Activated CD8-positive, alpha-beta memory T cell treated with anti-CD3 and anti-CD28 coated beads, Interleukin-2, amount 50 U/mL, for 48 hours (primary cell): ENCODE results near the gene NAB2.
"Not testable (repeated sequence)": the region's sequence is repeated elsewhere in the genome, so short reads cannot be mapped to it uniquely, and the experiment has no call there.

ENCODE experiments used
- DNase-seq: peaks from one replicate; pipeline ENCODE4 v3.0.0-alpha.2; 2020

NAB2 gene

DNA sequence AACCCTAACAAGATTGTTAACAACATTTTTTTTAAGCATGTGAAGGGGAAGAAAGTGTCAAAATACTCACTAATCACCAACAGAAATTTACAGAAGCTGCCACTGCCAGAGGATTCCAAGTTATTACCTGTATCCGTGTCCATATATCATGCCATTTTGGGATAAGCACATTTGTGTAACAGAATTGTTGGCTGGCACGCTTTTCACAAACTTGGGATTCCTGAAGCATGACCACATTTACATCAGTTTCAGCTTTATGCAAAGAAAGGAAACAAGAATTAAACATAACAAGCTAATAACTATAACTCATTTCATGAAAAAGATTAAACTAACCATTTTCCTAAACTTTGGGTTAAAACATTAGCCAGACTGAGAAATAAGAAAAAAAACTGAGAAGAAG lies 16.3 kb upstream of the NAB2 start:
- no peak for DNase-seq

- not testable (repeated sequence) for DNase-seq
Measured at GRCh38 chr12:57073566-57074450, 15.1 kb upstream of the NAB2 start.

DNA sequence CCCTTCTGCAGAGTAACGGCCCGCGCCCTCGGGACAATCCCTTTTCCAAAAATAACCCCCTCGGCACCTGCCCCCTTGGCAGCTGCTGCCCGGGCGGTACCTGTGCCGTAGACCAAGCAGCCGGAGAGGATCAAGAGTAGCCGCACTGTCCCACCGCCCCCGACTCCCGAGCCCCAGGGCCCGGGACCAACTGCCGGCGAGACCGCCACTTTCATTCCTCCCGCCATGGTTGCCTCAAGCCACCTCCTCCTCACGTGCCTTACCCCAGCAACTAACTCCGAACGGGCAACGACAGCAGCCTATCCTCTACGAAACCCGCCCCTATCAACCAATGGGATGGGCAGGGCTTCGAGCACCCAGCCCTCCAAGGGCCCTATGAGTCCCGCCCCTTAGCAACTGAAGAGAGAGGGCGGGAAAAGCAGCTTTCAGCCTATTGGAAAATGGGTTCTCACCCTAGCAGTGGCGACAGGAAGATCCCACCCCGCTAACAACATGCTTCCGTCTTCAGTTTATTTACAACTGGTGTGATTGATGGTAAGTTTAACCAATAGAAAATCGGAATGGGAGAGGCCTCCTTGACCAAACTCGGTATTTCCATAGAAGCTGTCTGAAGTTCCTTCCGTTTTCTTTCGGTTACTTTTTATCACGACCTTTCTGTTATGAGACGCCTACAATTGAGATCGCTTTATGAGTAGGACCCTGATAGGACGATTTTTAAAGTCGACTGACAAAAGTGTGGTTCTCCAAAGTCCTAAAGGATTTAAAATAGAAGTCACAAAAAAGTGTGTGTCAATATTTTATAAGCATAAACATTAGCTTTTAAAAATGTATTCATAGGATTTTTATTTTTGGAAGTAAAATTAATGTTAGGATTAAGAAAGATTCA lies 10.2 kb upstream of the NAB2 start, which contains the start of gene NEMP1:
Gene NEMP1 (minus strand): TSS at position 273 of the 886 bp plus-strand sequence. CDS start 46 bp downstream, at position 227.
- peak; percentile 91 for DNase-seq

- no peak for DNase-seq
Measured at GRCh38 chr12:57079821-57080220, 9.1 kb upstream of the NAB2 start.

GRCh38 chr12:57080855-57081254 lies 8.1 kb upstream of the NAB2 start:
- no peak for DNase-seq

DNA sequence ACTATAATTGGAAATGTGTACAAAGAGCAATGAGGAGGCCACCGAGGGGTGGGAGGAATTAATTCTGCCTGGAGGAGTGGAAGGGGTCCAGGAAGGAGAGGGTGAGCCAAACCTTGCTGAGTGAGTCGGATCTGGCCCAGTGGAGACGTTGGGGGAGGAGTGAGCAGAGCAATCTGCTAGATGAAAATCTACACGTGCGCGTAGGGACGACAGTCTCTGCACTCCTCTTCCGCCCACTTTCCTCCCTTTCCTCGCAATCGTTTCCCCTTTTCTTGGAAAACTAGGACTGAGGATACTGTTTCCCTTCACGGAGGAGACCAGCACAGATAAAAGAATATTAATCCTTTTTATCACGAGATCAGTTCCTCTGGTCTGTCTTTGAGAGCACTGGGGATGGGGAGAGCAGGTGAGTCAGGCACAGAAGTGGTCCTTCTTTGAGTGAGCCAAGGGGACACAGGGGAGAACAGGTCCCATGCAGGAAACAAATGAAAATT lies 2.9 kb upstream of the NAB2 start:
- DNase-seq, result no peak

- peak; percentile 76 for DNase-seq
Measured at GRCh38 chr12:57086493-57087009, 2.4 kb upstream of the NAB2 start.

DNA sequence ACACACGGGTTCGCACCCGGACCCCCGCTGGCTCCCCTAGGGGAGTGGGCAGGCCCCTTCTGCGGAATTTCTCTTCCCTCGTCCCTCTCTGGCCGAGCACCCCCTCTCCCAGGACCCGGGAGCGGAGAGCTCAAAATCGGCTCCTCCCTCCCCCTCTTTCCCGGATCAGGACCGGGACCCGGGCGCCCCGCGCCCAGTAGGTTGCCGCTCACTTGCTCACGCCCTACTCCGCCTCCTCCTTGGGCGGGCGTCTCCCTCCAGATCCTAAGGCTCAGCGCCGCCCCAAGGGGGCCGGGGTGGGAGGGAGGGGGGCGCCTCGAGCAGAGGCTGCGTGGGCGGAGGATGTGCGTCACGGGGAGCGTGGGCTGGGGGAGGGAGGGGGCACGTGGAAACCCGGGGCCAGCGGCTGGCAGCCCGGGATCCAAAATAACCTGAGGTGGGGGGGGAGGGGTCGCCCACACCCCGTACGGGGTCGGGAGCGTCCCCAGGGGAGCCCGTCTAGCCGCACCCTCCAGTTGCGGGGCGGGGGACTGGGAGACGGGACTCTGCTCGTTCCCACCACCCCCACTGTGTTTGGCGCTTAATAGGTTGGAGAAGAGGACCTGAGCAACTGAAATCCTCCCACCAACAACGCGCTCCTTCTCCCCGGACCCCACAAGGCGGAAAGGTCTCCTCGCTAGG lies 1.8 kb upstream of the NAB2 start:
- DNase-seq, result peak; percentile 97

DNA sequence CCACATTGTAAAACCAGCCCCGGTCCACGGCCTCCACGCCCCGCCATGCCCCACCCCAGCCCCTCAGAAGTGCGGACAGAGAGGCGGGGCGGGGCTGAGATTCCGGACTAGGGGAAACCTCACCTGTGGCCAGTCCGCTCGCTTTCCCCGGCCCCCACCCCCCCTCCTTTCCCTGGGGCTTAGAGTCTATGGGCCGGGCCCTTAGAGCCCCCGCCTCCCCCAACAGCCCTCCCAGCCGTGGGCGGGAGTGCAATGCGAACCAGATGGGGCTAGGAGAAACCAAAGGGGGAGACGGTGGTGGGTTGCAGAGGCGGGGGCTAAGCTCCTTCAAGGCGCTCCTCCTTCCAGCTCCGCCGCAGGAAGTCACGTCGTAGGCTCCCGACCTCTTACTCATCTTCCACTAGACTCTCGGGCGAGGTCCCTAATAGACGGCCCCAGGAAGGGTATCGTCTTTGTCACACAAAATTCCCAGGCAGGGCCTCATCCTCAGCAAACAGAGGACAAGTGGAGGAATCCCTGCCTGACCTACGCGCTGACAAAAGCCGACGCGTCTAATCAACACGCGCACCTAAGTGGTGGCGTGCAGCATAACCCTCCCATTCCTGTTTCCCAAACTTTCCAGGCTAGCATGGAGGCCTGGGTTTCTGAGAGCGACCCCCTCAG lies 1.1 kb upstream of the NAB2 start:
- DNase-seq, result peak; percentile 88

- peak; percentile 74 for DNase-seq
Measured at GRCh38 chr12:57089271-57090245, 644 bp downstream of the NAB2 start.

DNA sequence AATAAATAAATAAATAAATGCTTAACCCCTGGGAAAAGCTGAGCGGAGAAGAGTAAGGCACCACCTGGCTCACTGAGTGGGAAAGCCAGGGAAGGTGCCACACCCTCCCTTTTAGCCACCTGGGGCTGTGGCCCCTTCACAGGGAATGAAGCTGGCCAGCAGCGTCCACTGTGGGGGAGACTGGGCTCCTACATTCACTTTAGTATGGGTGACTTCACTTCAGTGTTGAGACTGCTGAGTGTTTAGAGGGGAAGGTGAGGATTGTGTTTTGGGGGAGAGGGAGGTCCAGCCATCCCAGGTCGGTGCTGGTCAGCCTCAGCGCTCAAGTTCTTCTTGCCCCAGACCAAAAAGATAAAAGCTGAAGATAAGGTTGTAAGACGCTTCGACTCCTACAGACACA lies 1.6 kb downstream of the NAB2 start:
- DNase-seq, result no peak

DNA sequence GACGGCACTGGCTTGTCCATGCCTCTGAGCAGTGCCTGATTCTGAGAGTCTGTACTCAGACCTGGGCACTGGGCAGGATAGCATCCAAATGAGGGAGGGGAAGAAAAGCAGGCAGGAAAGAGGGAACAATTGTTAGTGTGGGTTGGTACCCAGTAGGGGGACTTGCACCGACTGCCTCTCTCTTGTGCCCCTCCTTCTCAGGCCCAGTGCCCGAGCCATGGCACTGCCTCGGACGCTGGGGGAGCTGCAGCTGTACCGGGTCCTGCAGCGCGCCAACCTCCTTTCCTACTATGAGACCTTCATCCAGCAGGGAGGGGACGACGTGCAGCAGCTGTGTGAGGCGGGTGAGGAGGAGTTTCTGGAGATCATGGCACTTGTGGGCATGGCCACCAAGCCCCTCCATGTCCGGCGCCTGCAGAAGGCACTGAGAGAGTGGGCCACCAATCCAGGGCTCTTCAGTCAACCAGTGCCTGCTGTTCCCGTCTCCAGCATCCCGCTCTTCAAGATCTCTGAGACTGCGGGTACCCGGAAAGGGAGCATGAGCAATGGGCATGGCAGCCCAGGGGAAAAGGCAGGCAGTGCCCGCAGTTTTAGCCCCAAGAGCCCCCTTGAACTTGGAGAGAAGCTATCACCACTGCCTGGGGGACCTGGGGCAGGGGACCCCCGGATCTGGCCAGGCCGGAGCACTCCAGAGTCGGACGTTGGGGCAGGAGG lies 2.2 kb downstream of the NAB2 start:
- DNase-seq, result peak; percentile 59

DNA sequence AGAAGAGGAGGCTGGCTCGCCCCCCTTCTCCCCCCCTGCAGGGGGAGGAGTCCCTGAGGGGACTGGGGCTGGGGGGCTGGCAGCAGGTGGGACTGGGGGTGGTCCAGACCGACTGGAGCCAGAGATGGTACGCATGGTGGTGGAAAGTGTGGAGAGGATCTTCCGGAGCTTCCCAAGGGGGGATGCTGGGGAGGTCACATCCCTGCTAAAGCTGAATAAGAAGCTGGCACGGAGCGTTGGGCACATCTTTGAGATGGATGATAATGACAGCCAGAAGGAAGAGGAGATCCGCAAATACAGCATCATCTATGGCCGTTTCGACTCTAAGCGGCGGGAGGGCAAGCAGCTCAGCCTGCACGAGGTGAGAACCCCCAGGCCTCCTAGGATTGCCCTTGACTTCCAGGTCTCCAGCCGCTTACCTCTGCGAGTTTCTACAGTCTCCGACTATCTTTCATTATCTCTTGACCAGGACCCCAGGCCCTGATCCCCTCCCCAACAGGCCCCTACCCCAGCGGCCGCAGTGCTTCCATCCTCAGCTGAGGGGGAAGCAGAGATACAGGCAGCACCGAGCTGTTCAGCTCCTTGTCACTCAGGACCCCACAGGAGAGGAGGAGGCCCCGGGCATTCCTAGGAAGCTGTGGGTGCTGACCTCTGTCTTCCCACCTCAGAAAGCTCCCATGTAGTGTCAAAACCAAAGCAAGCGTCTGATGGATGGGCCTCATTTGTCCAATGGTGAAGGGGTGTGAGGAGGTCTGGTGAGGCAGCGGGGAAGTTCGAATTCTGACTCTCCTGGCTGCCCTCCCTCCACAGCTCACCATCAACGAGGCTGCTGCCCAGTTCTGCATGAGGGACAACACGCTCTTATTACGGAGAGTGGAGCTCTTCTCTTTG lies 3.0 kb downstream of the NAB2 start:
- peak; percentile 59 for DNase-seq

DNA sequence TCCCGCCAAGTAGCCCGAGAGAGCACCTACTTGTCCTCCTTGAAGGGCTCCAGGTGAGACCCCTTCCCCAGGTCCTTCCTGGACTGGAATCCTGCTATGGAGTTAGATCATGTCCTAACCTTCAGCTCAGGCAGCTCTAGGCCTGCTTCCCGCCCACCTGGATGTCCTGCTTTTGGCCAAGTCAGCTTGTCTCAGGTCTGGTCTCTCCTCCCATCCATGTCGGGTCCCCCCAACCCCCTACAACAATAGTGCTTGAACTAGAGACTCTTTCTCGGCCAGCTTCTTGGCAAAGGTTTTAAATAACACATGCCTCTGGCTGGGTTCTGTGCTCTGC lies 3.6 kb downstream of the NAB2 start:
- DNase-seq, result no peak

DNA sequence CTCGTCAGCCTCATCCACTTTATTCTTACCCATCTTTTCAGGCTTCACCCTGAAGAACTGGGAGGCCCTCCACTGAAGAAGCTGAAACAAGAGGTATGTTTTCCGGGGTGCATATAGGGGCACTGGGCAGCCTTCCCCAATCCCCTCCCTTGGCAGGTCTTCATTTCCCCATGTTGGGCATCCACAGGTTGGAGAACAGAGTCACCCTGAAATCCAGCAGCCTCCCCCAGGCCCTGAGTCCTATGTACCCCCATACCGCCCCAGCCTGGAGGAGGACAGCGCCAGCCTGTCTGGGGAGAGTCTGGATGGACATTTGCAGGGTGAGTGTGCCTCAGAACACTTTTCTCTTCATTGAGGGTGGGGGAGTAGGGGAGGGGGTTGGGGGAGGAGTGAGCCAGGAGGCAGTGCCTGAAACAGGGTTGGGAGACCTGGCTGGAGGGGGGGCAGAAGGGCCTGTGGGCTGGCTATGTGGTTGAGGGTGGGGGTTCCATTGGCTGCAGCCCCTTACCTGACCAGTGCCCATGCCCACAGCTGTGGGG lies 4.0 kb downstream of the NAB2 start:
- DNase-seq, result no peak

DNA sequence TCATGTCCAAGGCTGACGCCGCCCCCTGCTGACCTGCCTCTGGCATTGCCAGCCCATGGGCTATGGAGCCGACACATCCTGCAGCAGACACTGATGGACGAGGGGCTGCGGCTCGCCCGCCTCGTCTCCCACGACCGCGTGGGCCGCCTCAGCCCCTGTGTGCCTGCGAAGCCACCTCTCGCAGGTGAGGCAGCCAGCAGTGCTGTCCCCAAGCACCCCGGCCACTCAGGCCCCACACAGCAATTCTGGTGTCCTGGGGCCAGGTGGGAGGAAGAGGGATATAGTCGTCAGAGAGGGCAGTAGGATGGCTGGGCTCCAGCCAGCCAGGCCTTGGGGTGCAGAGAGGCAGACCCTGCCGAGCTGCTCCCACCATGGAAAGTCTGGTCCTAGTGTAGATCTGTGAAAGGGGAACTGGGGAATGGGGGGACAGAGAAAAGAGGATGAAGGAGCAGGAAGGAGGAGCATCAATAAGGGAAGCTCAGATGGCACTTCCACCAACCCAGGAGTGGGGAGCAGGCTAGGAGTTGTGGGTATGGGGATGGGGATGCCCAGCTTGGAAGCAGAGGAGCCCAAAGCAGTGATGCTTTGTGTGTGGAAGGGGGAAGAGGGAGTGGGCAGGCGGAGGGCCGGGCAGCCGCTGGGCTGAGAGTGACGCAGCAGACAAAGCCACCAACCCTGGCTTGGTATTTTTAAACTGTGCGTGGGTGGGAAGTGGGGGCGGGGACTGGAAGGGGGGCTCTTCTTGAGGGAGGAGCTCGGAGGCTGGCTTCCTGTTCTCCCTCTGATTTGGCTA lies 4.7 kb downstream of the NAB2 start:
- DNase-seq, result peak; percentile 84

DNA sequence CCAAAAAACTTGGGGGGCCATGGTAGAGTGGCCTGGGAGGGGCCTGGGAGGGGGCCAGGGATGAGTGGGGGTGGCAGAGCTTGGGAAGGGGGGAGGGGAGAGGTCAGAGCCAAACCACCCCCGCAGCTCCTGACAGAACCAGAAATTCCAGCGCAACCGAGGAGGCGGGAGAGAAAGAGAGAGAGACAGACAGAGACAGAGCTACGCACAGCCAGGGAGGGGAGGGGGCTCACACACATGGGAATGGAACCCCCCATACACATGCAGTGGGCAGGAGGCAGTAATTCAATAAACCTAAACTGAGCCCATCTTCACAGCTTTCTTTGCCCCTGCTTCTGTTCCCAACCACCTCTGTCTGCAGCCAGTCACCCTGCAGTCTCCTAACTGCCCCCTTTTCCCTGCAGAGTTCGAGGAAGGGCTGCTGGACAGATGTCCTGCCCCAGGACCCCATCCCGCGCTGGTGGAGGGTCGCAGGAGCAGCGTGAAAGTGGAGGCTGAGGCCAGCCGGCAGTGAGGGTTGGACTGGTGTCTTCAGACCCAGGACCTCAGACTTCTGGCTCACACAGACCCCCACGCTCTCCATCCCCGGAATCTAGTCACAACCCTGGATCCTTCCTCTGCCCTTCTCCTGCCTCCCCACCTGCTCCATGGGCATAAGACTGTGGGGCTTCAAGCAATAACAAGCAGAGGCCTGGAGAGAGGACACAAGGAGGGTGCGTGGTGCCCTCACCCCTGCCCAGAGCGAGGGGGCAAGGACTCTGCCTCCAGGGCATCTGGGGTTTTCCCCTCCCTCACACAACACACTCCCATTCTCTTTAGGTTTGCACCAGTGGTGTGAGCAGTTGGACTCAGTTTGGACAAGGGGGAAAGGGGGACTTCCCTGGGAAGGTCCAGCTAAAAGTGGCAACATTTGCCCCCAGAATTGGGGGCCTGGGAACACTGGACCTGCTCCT lies 5.6 kb downstream of the NAB2 start:
- peak; percentile 57 for DNase-seq
